ENCODE measurements around the gene PFN3.
A peak's percentile ranks its signal among the peaks of the same experiment; 100 is the strongest.
"Not testable (repeated sequence)": the region's sequence is repeated elsewhere in the genome, so short reads cannot be mapped to it uniquely, and the experiment has no call there.

PFN3 gene

GRCh38 chr5:177396078-177396477 lies 4.4 kb downstream of the PFN3 start:
- no peak for DNase-seq (ENCODE audit: low spot score)

- no peak for DNase-seq (ENCODE audit: low spot score)
Observed at GRCh38 chr5:177393990-177394389, 6.5 kb downstream of the PFN3 start.

DNA sequence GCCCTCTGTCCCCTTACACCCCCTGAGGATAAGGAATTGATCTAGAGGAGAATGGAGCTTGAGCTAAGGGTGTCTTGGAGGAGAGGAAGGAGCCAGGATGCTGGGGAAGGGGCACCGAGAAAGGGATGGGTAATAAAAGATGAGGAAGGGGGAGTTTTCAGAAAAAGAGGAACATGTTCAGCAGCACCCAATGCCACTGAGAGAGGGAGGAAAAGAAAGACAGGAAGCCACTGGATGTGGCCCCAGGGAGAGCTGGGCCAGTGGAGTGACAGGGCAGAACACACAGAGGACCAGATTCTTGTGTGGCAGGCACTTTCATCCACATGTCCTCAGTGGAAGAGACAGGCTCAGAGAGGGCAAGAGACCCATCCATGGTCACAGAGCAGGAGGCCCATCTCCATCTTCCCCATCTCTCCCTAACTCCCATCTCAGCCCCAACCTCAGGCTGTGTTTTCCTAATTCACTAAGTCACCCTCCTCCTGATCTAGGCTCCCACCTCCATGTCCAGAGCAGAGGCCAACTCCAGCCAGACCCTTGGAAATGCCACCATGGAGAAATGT lies 7.2 kb downstream of the PFN3 start:
- no peak for DNase-seq (ENCODE audit: low spot score)

DNA sequence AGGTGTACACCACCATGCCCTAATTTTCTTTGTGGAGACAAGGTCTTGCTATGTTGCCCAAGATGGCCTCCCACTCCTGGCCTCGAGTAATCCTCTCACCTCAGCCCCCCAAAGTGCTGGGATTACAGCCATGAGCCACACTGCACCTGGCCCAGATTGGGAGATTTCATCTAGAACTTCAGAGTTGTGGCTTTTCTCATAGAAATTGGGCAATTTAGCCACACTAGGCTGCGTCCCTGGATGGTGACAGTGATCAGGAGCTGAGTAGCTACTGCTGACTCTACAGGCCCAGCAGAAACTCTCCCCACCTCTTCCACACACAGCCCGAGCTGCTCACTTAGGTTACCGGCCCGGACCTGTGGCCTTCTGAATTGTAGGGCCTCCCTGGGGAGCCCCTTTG lies 7.7 kb downstream of the PFN3 start:
- DNase-seq (ENCODE audit: low spot score), result no peak

- DNase-seq (ENCODE audit: low spot score), result peak; percentile 93
Observed at GRCh38 chr5:177390363-177391300, 9.8 kb downstream of the PFN3 start.

GRCh38 chr5:177389241-177390169 lies 11.0 kb downstream of the PFN3 start:
- DNase-seq (ENCODE audit: low spot score), result peak; percentile 81

- no peak for DNase-seq (ENCODE audit: low spot score)
Observed at GRCh38 chr5:177388521-177389052, 11.9 kb downstream of the PFN3 start.

GRCh38 chr5:177387405-177387804 lies 13.1 kb downstream of the PFN3 start:
- no peak for DNase-seq (ENCODE audit: low spot score)

- no peak for DNase-seq (ENCODE audit: low spot score)
Observed at GRCh38 chr5:177386542-177386941, 13.9 kb downstream of the PFN3 start.

GRCh38 chr5:177385720-177386119 lies 14.7 kb downstream of the PFN3 start:
- DNase-seq (ENCODE audit: low spot score), result no peak

DNA sequence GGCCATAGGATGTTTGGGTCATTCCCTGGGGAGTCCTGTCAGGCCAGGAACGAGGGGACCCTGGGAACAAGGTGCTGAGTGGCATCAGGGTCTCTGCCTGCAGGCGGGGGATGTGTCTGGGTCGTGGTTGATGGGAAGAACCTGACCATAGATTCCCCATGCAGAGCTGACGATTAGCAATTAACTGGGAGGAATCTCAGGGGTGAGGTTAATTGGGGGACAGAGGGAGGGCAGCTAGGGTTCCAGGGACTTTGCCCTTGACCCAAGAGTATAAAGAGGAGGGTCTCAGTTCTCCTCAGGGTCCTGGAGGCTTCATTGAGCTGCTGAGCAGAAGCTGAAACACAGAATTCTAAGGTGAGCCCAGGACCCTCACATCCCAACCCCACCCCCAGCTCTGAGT lies 16.3 kb downstream of the PFN3 start, which contains the start of gene SLC34A1:
SLC34A1 (plus strand) TSS at position 301 of the 400 bp plus-strand sequence. CDS start 1,308 bp downstream, outside the sequence.
- no peak for DNase-seq (ENCODE audit: low spot score)

DNA sequence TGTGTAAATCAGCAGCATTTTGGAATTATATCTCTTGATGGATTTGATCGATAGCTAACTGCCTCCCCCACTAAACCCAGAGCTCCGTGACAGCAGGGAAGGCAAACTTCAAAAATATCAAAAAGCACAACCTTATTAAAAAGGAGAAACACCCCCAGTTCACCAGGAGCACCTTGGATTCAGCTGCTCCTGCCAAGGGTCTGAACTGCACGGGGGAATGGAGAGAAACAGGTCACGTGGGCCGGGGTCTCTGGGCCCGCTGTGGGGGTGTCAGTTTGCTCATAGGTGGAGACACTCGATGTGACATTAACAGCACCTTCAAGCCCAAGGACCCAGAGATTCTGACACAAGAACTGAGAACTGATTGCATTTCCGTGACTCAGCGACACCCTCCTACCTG lies 17.3 kb downstream of the PFN3 start:
- DNase-seq (ENCODE audit: low spot score), result no peak

- DNase-seq (ENCODE audit: low spot score), result peak; percentile 30
Observed at GRCh38 chr5:177382423-177383029, 17.9 kb downstream of the PFN3 start.

GRCh38 chr5:177380805-177381126 lies 19.7 kb downstream of the PFN3 start:
- no peak for DNase-seq (ENCODE audit: low spot score)

DNA sequence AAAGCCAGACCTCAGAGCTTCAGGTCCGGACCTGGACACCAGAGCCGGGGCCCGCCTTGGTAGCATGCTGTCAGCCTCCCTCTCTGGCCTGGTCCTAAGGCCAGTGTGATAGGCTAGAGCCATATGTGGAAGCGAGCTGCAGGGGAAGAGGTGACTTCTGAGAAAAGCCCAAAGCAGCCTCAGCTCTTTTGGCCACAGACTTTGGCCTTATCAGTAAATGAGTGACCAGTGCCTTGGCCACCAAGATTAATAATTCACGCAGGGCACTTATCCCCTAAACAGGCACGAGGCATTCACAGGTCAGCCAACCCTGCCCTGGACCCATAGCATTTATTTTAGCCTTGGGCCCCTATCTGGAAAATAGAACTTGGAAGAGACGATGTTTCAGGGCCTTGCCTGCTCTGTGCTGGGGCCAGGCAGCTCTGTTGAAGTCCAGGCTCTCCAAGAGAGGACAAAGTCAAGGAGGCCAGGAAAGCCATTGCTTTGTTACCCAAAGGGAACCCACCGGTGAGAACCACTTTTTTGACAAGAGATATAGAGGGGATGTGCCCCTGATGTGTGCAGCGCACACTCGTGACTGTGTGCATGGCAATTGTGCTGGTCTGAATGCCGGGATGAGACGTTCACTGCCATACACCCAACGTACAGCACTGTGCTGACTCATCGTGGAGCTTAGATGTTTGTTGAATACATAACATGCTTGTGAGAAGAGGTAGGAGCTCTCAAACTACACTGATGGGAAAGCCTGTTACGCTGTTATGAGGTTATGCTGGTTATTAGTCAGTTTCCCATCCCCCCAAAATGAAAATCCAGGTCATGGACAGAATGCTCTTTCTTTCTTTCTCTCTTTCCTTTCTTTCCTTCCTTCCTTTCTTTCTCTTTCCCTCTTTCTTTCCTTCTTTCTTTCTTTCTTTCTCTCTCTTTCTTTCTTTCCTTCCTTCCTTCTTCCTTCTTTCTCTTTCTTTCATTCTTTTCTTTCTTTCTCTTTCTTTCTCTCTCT lies 21.3 kb downstream of the PFN3 start:
- peak; percentile 45 for DNase-seq (ENCODE audit: low spot score)

DNA sequence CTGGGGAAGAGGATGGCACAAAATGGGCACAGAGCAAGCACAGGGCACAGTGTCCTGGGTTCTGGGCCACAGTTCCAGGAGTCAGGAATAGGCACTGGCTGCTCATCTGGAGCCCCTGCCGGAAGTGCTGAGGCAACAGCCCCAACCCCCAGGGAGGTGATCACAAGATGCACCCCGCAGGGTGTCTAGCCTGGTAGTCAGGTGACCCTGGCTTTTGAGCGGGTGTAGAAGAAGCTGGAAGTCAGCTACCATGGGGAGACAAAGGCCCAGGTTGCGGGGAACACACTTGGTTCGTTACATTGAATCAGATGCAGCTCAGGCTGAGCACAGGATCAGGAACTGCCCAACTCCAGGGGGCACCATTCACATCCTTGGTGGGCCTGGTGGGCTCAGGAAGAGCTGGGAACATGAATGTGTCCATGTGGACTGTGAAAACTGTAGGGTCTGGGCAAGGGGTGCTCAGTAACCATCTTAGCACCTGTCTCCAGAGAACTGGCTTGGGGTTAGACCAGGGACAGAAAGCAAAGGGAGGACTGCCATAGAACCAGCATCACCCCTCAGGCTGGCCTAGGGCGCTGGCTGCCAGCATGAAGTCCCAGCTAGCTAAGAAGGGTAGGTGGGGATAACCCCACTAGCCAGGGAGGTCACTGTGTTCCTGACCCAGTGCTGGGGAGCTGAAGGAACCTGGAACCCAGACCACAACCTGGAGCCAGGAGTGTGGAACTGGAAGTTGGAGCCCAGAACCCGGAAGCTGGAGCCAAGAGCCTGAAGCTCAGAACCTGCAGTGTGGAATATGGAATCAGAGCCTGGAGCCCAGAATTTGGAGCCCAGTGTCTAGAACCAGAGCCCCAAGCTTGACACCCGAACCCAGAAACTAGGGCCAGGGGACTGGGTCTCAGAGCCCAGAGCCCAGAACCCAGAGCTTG lies 22.3 kb downstream of the PFN3 start:
- no peak for DNase-seq (ENCODE audit: low spot score)

- no peak for DNase-seq (ENCODE audit: low spot score)
Observed at GRCh38 chr5:177376107-177376506, 24.4 kb downstream of the PFN3 start.

GRCh38 chr5:177375516-177375915 lies 24.9 kb downstream of the PFN3 start:
- DNase-seq (ENCODE audit: low spot score), result not testable (repeated sequence)

DNA sequence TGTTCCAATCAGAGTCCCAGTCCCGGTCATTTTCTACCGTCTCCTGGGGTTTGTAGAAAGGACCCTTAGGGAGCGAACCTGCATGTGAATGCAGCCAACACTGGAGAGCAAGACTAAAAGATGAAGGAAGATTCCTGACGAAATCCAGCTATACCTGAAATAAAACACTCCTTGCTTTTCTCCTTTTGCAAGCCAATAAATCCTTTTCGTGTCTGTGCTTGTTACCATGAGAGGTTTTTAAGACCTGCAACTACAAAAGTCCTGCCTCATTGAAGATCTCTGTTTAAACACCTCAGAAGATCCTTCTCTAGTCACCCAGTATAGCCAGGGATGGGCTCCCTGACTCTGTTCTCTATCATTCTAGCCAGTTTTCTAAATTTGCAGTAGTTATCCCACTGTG lies 26.2 kb downstream of the PFN3 start:
- no peak for DNase-seq (ENCODE audit: low spot score)

All from AG08395 (cell line).